Kidney (tissue), 14 donors: Measurements from ENCODE around the gene GRAMD4. TPM values are rescaled to one million over a fixed set of nuclear protein-coding genes. Genes with fewer than 3 reads are reported as not detected.
A peak's percentile ranks its signal among the peaks of the same experiment; 100 is the strongest.

Experiments used
- DNase-seq, 5 donors: peaks; one replicate each; pipeline ENCODE4 v3.0.0-alpha.2; 2013 to 2020
- FAIRE-seq: peaks from 2 replicates; lab custom pipeline; 2012; peaks lifted over from hg19 to GRCh38; lab: Jason Lieb, UNC
- H3K27ac ChIP-seq, 2 donors: one replicate each; pipeline ENCODE4 v1.7.0; 2013; ENCODE audit warnings: low read depth in 2 of 2, low read length in 2 of 2, inconsistent platforms in 1 of 2
- H3K27me3 ChIP-seq: one replicate; pipeline ENCODE4 v1.7.1; 2013; ENCODE audit warnings: low read length, inconsistent platforms; ENCODE audit not compliant: control insufficient read depth, insufficient read depth
- H3K36me3 ChIP-seq, 3 donors: one replicate each; pipeline versions ENCODE4 v1.7.0 to v1.7.1; 2013; ENCODE audit warnings: low read length in 3 of 3, control low read depth in 1 of 3, inconsistent platforms in 1 of 3; ENCODE audit not compliant: insufficient read depth in 3 of 3, control insufficient read depth in 2 of 3
- H3K4me1 ChIP-seq, 3 donors: one replicate each; pipeline versions ENCODE4 v1.7.0 to v1.7.1; 2013; ENCODE audit warnings: low read length in 3 of 3, inconsistent platforms in 1 of 3, low read depth in 1 of 3; ENCODE audit not compliant: control insufficient read depth in 2 of 3, insufficient read depth in 2 of 3
- H3K4me3 ChIP-seq, 3 donors: one replicate each; pipeline versions ENCODE4 v1.7.0 to v1.8.1; 2013; ENCODE audit warnings: low read length in 3 of 3, control low read depth in 1 of 3, inconsistent platforms in 1 of 3
- H3K9ac ChIP-seq, 3 donors: one replicate each; pipeline versions ENCODE4 v1.7.0 to v1.7.1; 2013; ENCODE audit warnings: low read length in 3 of 3, control low read depth in 1 of 3, inconsistent platforms in 1 of 3
- H3K9me3 ChIP-seq, 3 donors: one replicate each; pipeline versions ENCODE4 v1.7.0 to v1.7.1; 2013; ENCODE audit warnings: low read length in 3 of 3, control low read depth in 1 of 3, inconsistent platforms in 1 of 3; ENCODE audit not compliant: control insufficient read depth in 2 of 3, insufficient read depth in 1 of 3
- CTCF ChIP-seq: IDR thresholded peaks from 3 replicates; pipeline ENCODE4 v1.5.1; 2012; ENCODE audit warnings: mild to moderate bottlenecking, moderate library complexity, borderline replicate concordance; ENCODE audit not compliant: insufficient read depth; ENCODE audit errors: extremely low read depth
- intact Hi-C: fragments of 100-400 bp; cut with DNase I; formaldehyde crosslinking; loops from one replicate; pipeline ENCODE4 v1.11.1; 2022
- polyA plus RNA-seq: library from polyadenylated mRNA; stranded (reverse); fragments of 350-450 nt; fragmentation: Illumina TruSeq; extraction: RNeasy Lipid Tissue Mini Kit (QIAGEN cat#74804); gene quantifications from one replicate; pipeline ENCODE4 v1.2.3, GENCODE V29; 2014; ENCODE audit warnings: low read depth, low replicate concordance; ENCODE audit not compliant: insufficient read depth
- total RNA-seq: library from RNA; stranded (reverse); fragmentation: NEBNext Ultra II Directional; extraction: Animal tissue kit (Norgen Biotek cat#: 25700); gene quantifications from one replicate; pipeline ENCODE4 v1.2.1, GENCODE V29; 2021
- donor health status: control.
- donor health status: control.
- donor health status: control.
- donor health status: control.
- donor health status: control.
- donor health status: DM: yes; HTN: yes; CAD: no.
- donor health status: Normal renal cell carcinoma (clear cell type).

Gene GRAMD4
- total and polyA plus RNA-seq, 2 donors from 2014 or later, result 12.1 to 58.2 TPM

GRCh38 chr22:46572911-46573780 lies 47.0 kb upstream of the GRAMD4 start:
- no peak overlapping the region for H3K9ac ChIP-seq
- intact Hi-C loops, result no loop called here
- no peaks in the 10 kb centered on the region for H3K36me3 ChIP-seq
- peaks cover 0 to 4% (median 0%) of the 10 kb centered on the region in 3 donors for H3K9me3 ChIP-seq
- H3K27me3 ChIP-seq, result no peaks in the 10 kb centered on the region
- FAIRE-seq (no peak), DNase-seq (peak in 1 of 5 donors; percentile 53)
- no peak for TF ChIP-seq CTCF
- peaks cover 0 to 18% (median 6%) of the 10 kb centered on the region in 3 donors for H3K4me1 ChIP-seq
- no peak overlapping the region for H3K4me3 ChIP-seq
- no peak overlapping the region for H3K27ac ChIP-seq

- DNase-seq, result peak in 1 of 5 donors; percentile 66
These were observed 46.3 kb upstream of the GRAMD4 start for GRCh38 chr22:46573781-46574437.

GRCh38 chr22:46574438-46574992 lies 45.7 kb upstream of the GRAMD4 start:
- H3K4me1 ChIP-seq, result peaks cover 0 to 30% (median 15%) of the 10 kb centered on the region in 3 donors
- FAIRE-seq (no peak), DNase-seq (peak in 1 of 5 donors; percentile 72)
- no peak for TF ChIP-seq CTCF
- no peak overlapping the region for H3K27ac ChIP-seq
- peaks cover 0 to 4% (median 0%) of the 10 kb centered on the region in 3 donors for H3K9me3 ChIP-seq
- H3K9ac ChIP-seq, result no peak overlapping the region
- no peaks in the 10 kb centered on the region for H3K27me3 ChIP-seq
- no peak overlapping the region for H3K4me3 ChIP-seq
- no peaks in the 10 kb centered on the region for H3K36me3 ChIP-seq
- intact Hi-C loops, result no loop called here

More at GRCh38 chr22:46573781-46574437, 46.3 kb upstream of the GRAMD4 start:
- intact Hi-C loops, result no loop called here
- Histone ChIP-seq H3K9ac (no peak overlapping the region), H3K9me3 (peaks cover 0 to 4% (median 0%) of the 10 kb centered on the region in 3 donors), H3K27me3 (no peaks in the 10 kb centered on the region), H3K4me1 (peaks cover 0 to 25% (median 13%) of the 10 kb centered on the region in 3 donors), H3K36me3 (no peaks in the 10 kb centered on the region), H3K4me3 (no peak overlapping the region), H3K27ac (no peak overlapping the region)
- no peak for TF ChIP-seq CTCF
- FAIRE-seq, result no peak
